Esophagus mucosa (tissue), 1 donor: ENCODE results near the gene OR51B4. TPM values are rescaled to one million over a fixed set of nuclear protein-coding genes. Genes with fewer than 3 reads are reported as not detected.

Experiments
- ATAC-seq: fragments of 200-7000 bp; cut with Tn5 transposase; one replicate; pipeline ENCODE4 v1.9.1; 2020
- total RNA-seq: library from RNA; stranded (reverse); gene quantifications from one replicate; pipeline ENCODE4 v1.2.4, GENCODE V29; 2023
- donor health status: DM: yes; HTN: yes; CAD: no.

The OR51B4 gene
- total RNA-seq, 1 donor from 2014 or later, result not detected

- no peak for ATAC-seq
Measured at GRCh38 chr11:5293028-5293427, 8.7 kb downstream of the OR51B4 start.

GRCh38 chr11:5291207-5291838, 10.4 kb downstream of the OR51B4 start:
- peak; percentile 48 for ATAC-seq

DNA sequence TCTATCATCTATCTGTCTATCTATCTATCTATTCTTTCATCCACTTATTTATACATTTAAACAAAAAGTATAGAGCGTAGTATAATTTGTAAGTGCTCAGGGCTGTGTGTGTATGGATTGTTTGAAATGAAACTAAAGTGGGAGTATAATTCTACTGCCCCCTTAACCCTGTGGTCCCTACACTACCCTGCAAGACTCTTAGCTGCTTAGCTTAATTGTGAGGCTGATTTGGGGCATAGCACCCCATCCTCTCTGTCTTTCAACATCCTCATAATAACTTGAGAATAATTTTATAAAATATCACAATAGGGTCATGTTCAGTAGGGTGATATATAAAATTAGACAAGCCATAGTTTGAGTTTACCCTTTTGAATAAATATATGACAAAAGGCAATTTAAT, 11.6 kb downstream of the OR51B4 start:
- no peak for ATAC-seq

GRCh38 chr11:5289696-5290095, 12.1 kb downstream of the OR51B4 start:
- ATAC-seq, result no peak

DNA sequence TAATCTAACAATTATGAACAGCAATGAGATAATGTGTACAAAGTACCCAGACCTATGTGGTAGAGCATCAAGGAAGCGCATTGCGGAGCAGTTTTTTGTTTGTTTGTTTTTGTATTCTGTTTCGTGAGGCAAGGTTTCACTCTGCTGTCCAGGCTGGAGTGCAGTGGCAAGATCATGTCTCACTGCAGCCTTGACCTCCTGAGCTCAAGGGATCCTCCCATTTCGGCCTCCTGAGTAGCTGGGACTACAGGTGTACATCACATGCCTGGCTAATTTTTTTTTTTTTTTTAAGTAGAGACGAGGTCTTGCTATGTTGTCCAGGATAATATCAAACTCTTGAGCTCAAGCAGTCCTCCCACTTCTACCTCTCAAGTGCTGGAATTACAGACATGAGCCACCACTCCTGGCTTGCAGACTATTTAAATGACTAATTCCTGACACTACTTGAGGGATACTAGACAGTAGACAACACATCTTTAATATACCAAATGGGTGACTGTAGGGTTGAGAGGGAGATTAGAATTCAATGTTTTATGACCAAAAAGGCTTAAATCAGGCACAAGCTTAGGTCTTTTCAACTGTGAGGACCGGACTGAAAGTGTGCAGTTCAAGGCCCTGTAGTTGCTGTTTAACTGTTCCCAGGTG, 12.7 kb downstream of the OR51B4 start:
- no peak for ATAC-seq

DNA sequence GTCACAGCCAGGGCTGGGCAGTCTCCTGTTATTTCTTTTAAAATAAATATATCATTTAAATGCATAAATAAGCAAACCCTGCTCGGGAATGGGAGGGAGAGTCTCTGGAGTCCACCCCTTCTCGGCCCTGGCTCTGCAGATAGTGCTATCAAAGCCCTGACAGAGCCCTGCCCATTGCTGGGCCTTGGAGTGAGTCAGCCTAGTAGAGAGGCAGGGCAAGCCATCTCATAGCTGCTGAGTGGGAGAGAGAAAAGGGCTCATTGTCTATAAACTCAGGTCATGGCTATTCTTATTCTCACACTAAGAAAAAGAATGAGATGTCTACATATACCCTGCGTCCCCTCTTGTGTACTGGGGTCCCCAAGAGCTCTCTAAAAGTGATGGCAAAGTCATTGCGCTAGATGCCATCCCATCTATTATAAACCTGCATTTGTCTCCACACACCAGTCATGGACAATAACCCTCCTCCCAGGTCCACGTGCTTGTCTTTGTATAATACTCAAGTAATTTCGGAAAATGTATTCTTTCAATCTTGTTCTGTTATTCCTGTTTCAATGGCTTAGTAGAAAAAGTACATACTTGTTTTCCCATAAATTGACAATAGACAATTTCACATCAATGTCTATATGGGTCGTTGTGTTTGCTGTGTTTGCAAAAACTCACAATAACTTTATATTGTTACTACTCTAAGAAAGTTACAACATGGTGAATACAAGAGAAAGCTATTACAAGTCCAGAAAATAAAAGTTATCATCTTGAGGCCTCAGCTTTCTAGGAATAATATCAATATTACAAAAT, 13.4 kb downstream of the OR51B4 start:
- ATAC-seq, result no peak

DNA sequence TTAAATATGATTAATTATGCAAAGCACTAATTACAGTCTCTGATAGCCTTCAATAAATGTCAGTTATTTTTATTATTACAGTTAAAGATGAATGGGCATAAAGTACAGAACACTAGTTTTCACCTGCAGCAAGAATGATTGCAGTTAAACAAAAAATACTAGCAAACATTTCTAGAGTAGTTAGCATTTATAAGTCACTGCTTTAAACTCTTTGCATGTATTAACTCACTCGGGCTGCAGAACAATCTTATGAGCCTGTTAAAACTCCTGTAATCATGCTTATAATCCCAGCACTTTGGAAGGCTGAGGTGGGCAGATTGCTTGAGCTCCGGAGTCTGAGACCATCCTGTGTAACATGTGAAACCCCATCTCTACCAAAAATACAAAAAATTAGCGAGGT, 14.8 kb downstream of the OR51B4 start:
- no peak for ATAC-seq

GRCh38 chr11:5286351-5286750, 15.4 kb downstream of the OR51B4 start:
- no peak for ATAC-seq

- peak; percentile 68 for ATAC-seq
Measured at GRCh38 chr11:5285703-5286340, 15.9 kb downstream of the OR51B4 start.

- no peak for ATAC-seq
Measured at GRCh38 chr11:5284637-5285036, 17.1 kb downstream of the OR51B4 start.

DNA sequence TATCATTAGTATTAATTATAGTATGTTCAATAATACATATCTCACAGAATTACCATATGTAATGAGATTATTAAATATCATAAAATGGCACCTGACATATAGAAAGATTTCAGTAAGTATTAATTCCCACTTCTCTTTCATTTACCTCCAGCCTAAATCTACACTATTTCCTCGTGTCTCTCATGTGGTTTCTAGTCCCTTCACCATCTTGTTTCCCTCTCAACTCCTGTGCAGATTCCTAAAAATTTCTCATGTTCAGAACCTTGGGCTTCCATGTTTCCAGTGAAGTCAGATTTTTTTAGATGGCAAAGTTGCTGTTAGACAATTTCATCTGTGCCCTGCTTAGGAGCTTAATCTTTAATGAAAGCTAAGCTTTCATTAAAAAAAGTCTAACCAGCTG, 17.9 kb downstream of the OR51B4 start:
- ATAC-seq, result no peak

DNA sequence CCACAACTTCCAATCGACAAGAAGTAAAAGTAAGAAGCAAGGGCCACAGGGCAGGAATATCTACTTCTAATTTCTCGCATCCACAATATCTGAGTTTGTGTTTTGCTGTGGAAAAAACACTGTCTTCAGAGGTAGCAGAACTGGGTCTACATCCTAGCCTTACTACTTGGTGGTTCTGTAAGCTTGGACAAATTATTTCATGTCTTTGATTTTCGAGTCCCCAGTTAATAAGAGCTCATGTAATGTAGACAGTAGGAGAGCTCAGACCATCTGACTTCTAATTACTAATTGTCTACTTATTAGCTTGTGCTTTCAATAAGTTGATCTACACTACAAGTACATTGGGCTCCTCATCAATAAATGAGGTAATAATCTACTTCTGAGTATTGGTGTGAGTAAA, 18.7 kb downstream of the OR51B4 start:
- no peak for ATAC-seq

DNA sequence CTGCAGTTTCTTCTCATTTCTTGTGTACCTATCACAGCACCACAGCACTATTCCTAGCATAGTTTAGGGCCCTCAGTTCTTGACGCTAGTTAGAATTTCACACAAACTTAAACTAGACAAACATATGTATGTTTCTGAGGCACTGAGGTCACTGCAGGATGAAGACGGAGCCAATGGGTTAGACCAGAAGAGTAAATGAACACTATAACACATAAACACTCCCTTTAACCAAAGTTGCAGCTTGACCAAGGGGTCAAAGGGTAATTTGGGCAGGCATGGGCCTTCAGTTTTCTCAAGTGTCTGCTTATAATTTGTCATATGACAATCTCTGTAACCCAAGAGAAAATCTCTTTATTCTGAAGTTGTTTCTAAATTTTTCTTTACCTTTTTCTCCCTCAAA, 19.1 kb downstream of the OR51B4 start:
- no peak for ATAC-seq

DNA sequence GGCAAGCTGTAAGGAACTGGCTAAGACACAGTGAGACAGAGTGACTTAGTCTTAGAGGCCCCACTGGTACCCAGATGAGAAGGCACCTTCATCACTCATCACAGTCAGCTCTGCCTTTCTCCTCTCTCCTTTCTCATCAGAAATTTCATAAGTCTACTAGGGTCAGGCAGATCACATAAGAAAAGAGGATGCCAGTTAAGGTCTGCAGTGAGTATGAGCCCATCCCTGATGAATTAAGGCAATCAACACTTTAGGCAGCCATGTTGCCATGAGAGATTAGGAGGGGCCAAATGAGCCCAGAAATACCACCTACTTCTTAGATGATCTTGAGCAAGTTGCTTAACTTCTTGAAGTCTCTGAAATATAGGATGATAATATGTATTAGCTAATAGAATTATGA, 20.1 kb downstream of the OR51B4 start:
- ATAC-seq, result no peak

- ATAC-seq, result peak; percentile 93
Measured at GRCh38 chr11:5280582-5281102, 21.1 kb downstream of the OR51B4 start.

DNA sequence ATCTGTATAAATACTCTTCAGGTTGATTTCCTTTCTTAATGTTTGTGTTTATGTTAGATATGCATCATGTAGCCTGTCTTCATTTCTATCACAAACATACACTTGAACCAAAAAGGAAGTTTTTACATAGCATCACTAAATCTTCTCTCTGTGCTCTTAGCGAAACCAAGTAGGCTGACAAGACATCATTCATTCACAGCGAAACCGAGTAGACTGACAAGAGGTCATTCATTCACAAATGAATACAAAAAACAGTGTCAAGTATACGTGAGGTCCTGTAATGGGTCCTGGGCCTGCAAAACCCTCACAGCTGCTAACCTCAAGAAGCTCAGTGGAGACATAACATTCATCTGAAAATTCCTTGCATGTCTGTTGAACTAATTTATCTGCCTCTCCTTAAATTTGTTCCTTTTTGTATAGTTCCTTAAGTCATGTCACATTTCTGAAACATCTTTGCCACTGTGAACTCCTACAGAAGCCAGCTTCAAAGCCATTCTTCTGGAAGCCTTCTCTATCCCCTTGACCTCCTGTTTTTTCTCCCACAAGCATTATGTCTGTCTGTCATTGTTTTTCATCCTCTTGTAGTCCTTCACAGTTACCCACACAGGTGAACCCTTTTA, 22.2 kb downstream of the OR51B4 start:
- ATAC-seq, result no peak

DNA sequence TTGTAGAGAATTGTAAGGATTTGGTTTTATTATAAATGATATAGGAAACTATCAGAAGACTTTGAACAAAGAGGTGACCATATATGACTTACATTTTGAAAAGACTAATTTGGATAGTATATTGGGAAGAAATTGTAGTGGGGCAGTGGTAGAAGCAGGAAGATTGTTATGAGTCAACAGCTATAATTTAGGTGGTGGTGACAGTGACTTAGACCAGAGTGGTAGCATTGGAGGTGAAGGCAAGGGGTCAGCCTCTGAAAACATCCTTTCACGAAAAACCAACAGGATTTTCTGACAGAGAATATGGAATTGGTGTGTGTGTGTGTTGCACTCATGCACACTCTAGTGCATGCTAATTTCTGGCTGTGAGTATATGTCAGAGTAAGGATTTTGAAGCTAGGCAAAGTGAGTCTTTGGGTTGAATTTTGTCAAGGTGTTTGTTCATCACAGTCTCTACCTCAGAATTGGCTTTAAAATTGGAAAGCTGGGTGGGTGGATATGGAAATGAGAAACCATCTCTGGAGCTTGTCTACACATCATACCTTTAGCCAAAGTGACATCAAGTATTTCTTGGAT, 23.9 kb downstream of the OR51B4 start:
- ATAC-seq, result no peak

DNA sequence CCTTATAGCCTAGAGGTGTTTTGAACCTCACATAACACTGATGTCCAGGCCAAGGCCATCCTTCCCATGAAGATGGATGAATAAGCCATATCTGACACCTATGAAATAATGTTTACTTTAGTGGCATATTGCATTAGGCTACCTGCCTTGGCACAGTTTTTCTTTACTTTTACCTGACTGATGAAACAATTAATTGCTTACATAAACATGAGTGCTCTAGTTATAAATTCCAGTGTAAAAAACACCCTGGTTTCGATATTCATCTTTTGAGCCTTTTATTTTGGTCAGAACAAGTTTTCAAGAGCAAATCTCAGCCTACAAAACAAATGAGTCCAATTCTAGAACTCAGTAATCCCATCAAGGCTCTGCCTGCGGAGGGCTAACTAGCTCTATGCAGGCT, 25.0 kb downstream of the OR51B4 start:
- no peak for ATAC-seq

GRCh38 chr11:5275369-5276110, 26.2 kb downstream of the OR51B4 start:
- no peak for ATAC-seq

GRCh38 chr11:5274395-5274794, 27.4 kb downstream of the OR51B4 start:
- ATAC-seq, result no peak

GRCh38 chr11:5272395-5273017, 29.2 kb downstream of the OR51B4 start:
- ATAC-seq, result no peak
